PC-9 (cell line): ENCODE results near the gene ERC2.

Experiments
- EZH2 ChIP-seq: fragments of 200-600 bp; sonication (generic); IDR thresholded peaks from 2 replicates; pipeline ENCODE4 v1.8.0; 2017; ENCODE audit warnings: antibody characterized with exemption, low read depth
- TF ChIP-seq, protein P1 (sequence below): fragments of 200-600 bp; sonication (generic); conservative IDR thresholded peaks from 2 replicates; pipeline ENCODE4 v1.6.1; 2017; ENCODE audit warnings: mixed run types, antibody characterized with exemption, mild to moderate bottlenecking, moderate library complexity

DNA sequence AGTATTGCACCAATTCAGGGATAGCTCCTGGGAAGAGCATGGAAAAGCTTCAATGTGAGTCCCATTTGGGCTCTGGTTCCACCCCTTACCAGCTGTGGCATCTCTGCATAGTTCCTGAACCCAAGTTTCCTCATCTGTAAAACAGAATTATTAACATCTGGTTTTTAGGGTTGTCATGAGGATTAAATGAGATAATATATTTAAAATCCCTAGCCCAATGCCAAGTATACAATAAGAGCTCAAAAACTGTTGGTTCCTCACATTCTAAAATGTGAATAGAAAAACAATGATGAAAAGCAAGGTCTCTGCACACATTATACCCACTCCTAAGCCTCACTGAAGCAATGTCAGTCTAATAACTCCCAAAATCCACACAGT lies 743.9 kb downstream of the ERC2 start:
- TF ChIP-seq, protein P1, sequence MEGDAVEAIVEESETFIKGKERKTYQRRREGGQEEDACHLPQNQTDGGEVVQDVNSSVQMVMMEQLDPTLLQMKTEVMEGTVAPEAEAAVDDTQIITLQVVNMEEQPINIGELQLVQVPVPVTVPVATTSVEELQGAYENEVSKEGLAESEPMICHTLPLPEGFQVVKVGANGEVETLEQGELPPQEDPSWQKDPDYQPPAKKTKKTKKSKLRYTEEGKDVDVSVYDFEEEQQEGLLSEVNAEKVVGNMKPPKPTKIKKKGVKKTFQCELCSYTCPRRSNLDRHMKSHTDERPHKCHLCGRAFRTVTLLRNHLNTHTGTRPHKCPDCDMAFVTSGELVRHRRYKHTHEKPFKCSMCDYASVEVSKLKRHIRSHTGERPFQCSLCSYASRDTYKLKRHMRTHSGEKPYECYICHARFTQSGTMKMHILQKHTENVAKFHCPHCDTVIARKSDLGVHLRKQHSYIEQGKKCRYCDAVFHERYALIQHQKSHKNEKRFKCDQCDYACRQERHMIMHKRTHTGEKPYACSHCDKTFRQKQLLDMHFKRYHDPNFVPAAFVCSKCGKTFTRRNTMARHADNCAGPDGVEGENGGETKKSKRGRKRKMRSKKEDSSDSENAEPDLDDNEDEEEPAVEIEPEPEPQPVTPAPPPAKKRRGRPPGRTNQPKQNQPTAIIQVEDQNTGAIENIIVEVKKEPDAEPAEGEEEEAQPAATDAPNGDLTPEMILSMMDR, result no peak
- no peak for TF ChIP-seq EZH2
